ENCODE data around the gene LPO.

- no peak for TF ChIP-seq EZH2 (IDR thresholded peaks at IDR 0.05; ENCODE audit: borderline replicate concordance, low read length)
- TF ChIP-seq, protein P1, sequence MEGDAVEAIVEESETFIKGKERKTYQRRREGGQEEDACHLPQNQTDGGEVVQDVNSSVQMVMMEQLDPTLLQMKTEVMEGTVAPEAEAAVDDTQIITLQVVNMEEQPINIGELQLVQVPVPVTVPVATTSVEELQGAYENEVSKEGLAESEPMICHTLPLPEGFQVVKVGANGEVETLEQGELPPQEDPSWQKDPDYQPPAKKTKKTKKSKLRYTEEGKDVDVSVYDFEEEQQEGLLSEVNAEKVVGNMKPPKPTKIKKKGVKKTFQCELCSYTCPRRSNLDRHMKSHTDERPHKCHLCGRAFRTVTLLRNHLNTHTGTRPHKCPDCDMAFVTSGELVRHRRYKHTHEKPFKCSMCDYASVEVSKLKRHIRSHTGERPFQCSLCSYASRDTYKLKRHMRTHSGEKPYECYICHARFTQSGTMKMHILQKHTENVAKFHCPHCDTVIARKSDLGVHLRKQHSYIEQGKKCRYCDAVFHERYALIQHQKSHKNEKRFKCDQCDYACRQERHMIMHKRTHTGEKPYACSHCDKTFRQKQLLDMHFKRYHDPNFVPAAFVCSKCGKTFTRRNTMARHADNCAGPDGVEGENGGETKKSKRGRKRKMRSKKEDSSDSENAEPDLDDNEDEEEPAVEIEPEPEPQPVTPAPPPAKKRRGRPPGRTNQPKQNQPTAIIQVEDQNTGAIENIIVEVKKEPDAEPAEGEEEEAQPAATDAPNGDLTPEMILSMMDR (conservative IDR thresholded peaks at IDR 0.05 in 1 of 2, IDR thresholded peaks at IDR 0.05 in 1 of 2; ENCODE audit: extremely low read depth in 1 of 2, insufficient read depth in 1 of 2, low read depth in 1 of 2, low read length in 2 of 2), result no peak
These were observed 76.9 kb downstream of the LPO start for GRCh38 chr17:58315281-58315711.
